Measurements from ENCODE around the gene CALY.

- TF ChIP-seq EZH2 (IDR thresholded peaks at IDR 0.05; ENCODE audit: low read length, unreplicated experiment) (no peak), CTCF (conservative IDR thresholded peaks at IDR 0.05; ENCODE audit: low read depth, low read length) (no peak), EZH2phosphoT487 (IDR thresholded peaks at IDR 0.05; ENCODE audit: borderline replicate concordance, low read length) (no peak)
Measured at GRCh38 chr10:133343558-133343957, 6.9 kb upstream of the CALY start.

All from PC-3 (cell line).